ENCODE results near the gene SRSF5.

The SRSF5 gene

GRCh38 chr14:69796797-69797500 is 30.0 kb downstream of the SRSF5 start, which contains the start of gene SLC10A1:
Gene SLC10A1, minus strand, starts transcription at chr14:69797241. Its CDS starts 86 bp downstream, at chr14:69797155.
- Histone ChIP-seq H3K9me3 (ENCODE audit: insufficient read depth, low read length) (no peaks in the 10 kb centered on the region), H2AFZ (ENCODE audit: low read depth, low read length) (no peak within 1 kb of the TSS), H3K27me3 (ENCODE audit: low read depth, low read length) (no peaks in the 10 kb centered on the region), H3K27ac (ENCODE audit: low read length) (no peak within 1 kb of the TSS), H3K36me3 (replicated peaks; ENCODE audit: low read depth, low read length) (no peaks in the 10 kb centered on the region), H3K79me2 (ENCODE audit: low read length) (no peaks in the 10 kb centered on the region), H4K20me1 (ENCODE audit: insufficient read depth, low read length) (no peaks in the 10 kb centered on the region), H3K4me3 (ENCODE audit: low read length) (no peak within 1 kb of the TSS), H3K4me2 (ENCODE audit: low read length) (no peak within 1 kb of the TSS), H3K4me1 (ENCODE audit: low read length) (no peaks in the 10 kb centered on the region), H3K9ac (ENCODE audit: low read length) (no peak within 1 kb of the TSS)
- TF ChIP-seq CTCF (IDR thresholded peaks at IDR 0.05; ENCODE audit: low read depth, low read length): no peak
- TF ChIP-seq EZH2phosphoT487 (IDR thresholded peaks at IDR 0.05; ENCODE audit: low read depth): no peak

- H3K9ac ChIP-seq (ENCODE audit: low read length): no peak overlapping the region
- no peak overlapping the region for H3K27ac ChIP-seq (ENCODE audit: low read length)
- peaks cover 2% of the 10 kb centered on the region; the same call in 1 of the 2 replicates for H3K27me3 ChIP-seq (ENCODE audit: low read depth, low read length)
- no peaks in the 10 kb centered on the region for H3K36me3 ChIP-seq (replicated peaks; ENCODE audit: low read depth, low read length)
- H4K20me1 ChIP-seq (ENCODE audit: insufficient read depth, low read length): no peaks in the 10 kb centered on the region
- H3K79me2 ChIP-seq (ENCODE audit: low read length): no peaks in the 10 kb centered on the region
- no peaks in the 10 kb centered on the region for H3K9me3 ChIP-seq (ENCODE audit: insufficient read depth, low read length)
- no peaks in the 10 kb centered on the region for H3K4me1 ChIP-seq (ENCODE audit: low read length)
- H3K4me3 ChIP-seq (ENCODE audit: low read length): no peak overlapping the region
- no peak overlapping the region for H3K4me2 ChIP-seq (ENCODE audit: low read length)
- no peak for TF ChIP-seq CTCF (IDR thresholded peaks at IDR 0.05; ENCODE audit: low read depth, low read length)
- H2AFZ ChIP-seq (ENCODE audit: low read depth, low read length): no peak overlapping the region
These were observed 30.8 kb downstream of the SRSF5 start for GRCh38 chr14:69797573-69798338.

GRCh38 chr14:69798339-69798735 is 31.4 kb downstream of the SRSF5 start:
- Histone ChIP-seq H3K36me3 (replicated peaks; ENCODE audit: low read depth, low read length) (no peaks in the 10 kb centered on the region), H3K9ac (ENCODE audit: low read length) (no peak overlapping the region), H4K20me1 (ENCODE audit: insufficient read depth, low read length) (no peaks in the 10 kb centered on the region), H3K9me3 (ENCODE audit: insufficient read depth, low read length) (no peaks in the 10 kb centered on the region), H3K27ac (ENCODE audit: low read length) (no peak overlapping the region), H3K4me1 (ENCODE audit: low read length) (no peaks in the 10 kb centered on the region), H3K79me2 (ENCODE audit: low read length) (no peaks in the 10 kb centered on the region), H3K4me2 (ENCODE audit: low read length) (no peak overlapping the region), H2AFZ (ENCODE audit: low read depth, low read length) (no peak overlapping the region), H3K4me3 (ENCODE audit: low read length) (no peak overlapping the region), H3K27me3 (ENCODE audit: low read depth, low read length) (peaks cover 6% of the 10 kb centered on the region; the same call in 1 of the 2 replicates)
- TF ChIP-seq CTCF (IDR thresholded peaks at IDR 0.05; ENCODE audit: low read depth, low read length): no peak
- TF ChIP-seq EZH2phosphoT487 (IDR thresholded peaks at IDR 0.05; ENCODE audit: low read depth): no peak

GRCh38 chr14:69803753-69804152 is 36.8 kb downstream of the SRSF5 start:
- H3K27me3 ChIP-seq (ENCODE audit: low read depth, low read length): peaks cover 6% of the 10 kb centered on the region; the same call in 1 of the 2 replicates
- H3K4me2 ChIP-seq (ENCODE audit: low read length): no peak overlapping the region
- TF ChIP-seq CTCF (IDR thresholded peaks at IDR 0.05; ENCODE audit: low read depth, low read length): no peak
- no peak for TF ChIP-seq EZH2phosphoT487 (IDR thresholded peaks at IDR 0.05; ENCODE audit: low read depth)
- no peaks in the 10 kb centered on the region for H4K20me1 ChIP-seq (ENCODE audit: insufficient read depth, low read length)
- H3K4me1 ChIP-seq (ENCODE audit: low read length): no peaks in the 10 kb centered on the region
- no peak overlapping the region for H3K9ac ChIP-seq (ENCODE audit: low read length)
- H3K79me2 ChIP-seq (ENCODE audit: low read length): no peaks in the 10 kb centered on the region
- no peaks in the 10 kb centered on the region for H3K36me3 ChIP-seq (replicated peaks; ENCODE audit: low read depth, low read length)
- no peak overlapping the region for H2AFZ ChIP-seq (ENCODE audit: low read depth, low read length)
- no peaks in the 10 kb centered on the region for H3K9me3 ChIP-seq (ENCODE audit: insufficient read depth, low read length)
- no peak overlapping the region for H3K27ac ChIP-seq (ENCODE audit: low read length)
- no peak overlapping the region for H3K4me3 ChIP-seq (ENCODE audit: low read length)
